Rectal smooth muscle tissue (tissue), 1 donor: ENCODE measurements around the gene ARHGAP25.
"Not testable (repeated sequence)": the region's sequence is repeated elsewhere in the genome, so short reads cannot be mapped to it uniquely, and the experiment has no call there.

ENCODE experiments used
- H3K27ac ChIP-seq: one replicate; pipeline ENCODE4 v1.7.0; 2013; ENCODE audit warnings: low read depth, low read length, inconsistent platforms
- H3K27me3 ChIP-seq: one replicate; pipeline ENCODE4 v1.7.0; 2013; ENCODE audit warnings: low read length; ENCODE audit not compliant: control insufficient read depth, insufficient read depth
- H3K36me3 ChIP-seq: one replicate; pipeline ENCODE4 v1.7.0; 2013; ENCODE audit warnings: low read length; ENCODE audit not compliant: control insufficient read depth, insufficient read depth
- H3K4me1 ChIP-seq: one replicate; pipeline ENCODE4 v1.7.0; 2013; ENCODE audit warnings: low read length; ENCODE audit not compliant: control insufficient read depth, insufficient read depth
- H3K4me3 ChIP-seq: one replicate; pipeline ENCODE4 v1.7.0; 2013; ENCODE audit warnings: low read length
- H3K9ac ChIP-seq: one replicate; pipeline ENCODE4 v1.7.0; 2013; ENCODE audit warnings: low read length

The ARHGAP25 gene

DNA sequence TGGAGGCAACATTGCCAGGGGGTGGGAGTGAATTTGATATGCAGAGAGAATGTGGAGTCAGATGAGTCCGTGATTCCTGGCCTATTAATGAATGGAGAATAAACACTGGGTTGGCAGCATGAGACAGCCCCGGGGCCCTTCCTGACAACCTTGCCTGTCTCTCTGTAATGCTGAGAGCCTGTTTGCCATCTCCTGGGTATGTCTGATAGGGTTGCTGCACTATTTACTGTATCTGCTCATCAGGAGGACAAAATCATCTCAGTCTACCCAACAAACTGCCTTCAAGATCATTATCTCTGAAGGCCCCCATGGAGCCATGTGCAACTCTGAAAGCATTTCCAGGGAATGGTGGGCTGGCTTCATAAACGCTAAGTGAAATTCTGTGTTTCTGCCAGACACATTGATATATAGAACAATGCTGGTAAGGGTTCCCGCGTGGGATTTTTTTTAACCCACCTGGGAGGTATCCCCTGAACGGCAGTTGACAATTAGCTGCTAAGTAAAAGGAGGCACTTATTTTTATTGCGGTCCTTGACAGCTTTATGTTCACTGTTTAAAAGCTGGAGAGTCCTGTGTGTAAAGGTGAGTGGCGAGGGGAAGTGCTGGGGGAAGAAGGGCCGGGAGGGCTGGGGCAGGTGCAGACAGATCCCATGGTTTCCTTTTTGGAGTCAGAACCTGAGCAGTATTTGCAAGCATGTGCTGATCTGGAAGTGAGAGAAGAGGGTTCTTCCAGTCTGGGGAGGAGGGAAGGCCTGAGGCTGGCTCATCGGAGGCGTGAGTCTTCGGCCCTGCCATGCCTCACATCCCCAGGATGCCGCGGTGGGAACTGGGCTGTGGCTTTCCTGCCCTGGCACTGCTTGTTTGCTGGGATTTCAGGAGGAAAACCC is 64.8 kb downstream of the ARHGAP25 start:
- Histone ChIP-seq H3K27me3 (no peaks in the 10 kb centered on the region), H3K9ac (no peak overlapping the region), H3K27ac (no peak overlapping the region), H3K4me3 (no peak overlapping the region), H3K36me3 (no peaks in the 10 kb centered on the region), H3K4me1 (no peaks in the 10 kb centered on the region)

GRCh38 chr2:68800027-68800401 is 65.4 kb downstream of the ARHGAP25 start:
- Histone ChIP-seq H3K27me3 (no peaks in the 10 kb centered on the region), H3K36me3 (no peaks in the 10 kb centered on the region), H3K9ac (no peak overlapping the region), H3K27ac (no peak overlapping the region), H3K4me1 (no peaks in the 10 kb centered on the region), H3K4me3 (no peak overlapping the region)

DNA sequence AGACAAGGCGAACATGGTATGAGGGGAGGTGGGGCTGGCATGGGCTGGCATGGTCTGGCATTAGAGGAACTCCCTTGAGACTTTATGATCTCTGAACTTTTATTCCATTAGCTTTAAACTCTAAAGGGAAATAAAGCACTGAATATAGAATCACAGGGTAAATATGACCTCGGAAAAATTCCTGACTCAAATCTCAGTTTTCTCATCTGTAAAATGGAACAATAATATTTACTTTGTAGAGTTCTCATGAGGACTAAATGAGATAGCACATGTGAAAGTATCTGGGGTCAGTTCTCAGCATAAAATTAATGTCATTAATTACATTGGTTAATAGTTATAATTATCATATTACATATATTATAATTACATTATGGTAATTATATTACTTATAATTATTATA is 65.9 kb downstream of the ARHGAP25 start:
- Histone ChIP-seq H3K27ac (no peak overlapping the region), H3K4me1 (no peaks in the 10 kb centered on the region), H3K4me3 (no peak overlapping the region), H3K27me3 (no peaks in the 10 kb centered on the region), H3K36me3 (no peaks in the 10 kb centered on the region), H3K9ac (no peak overlapping the region)

DNA sequence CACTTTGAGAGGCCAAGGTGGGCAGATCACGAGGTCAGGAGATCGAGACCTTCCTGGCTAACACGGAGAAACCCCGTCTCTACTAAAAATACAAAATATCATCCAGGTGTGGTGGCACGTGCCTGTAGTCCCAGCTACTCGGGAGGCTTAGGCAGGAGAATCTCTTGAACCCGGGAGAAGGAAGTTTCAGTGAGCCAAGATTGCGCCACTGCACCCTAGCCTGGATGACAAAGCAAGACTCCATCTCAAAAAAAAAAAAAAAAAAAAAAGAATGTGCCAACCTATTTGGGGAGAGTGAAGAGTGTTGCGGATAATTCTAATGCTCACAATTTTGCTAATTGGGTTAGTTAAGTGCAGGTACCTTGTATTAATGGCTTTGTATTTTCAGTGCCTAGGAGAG is 67.5 kb downstream of the ARHGAP25 start:
- not testable (repeated sequence) for H3K36me3 ChIP-seq, H3K27me3 ChIP-seq, H3K4me1 ChIP-seq, H3K4me3 ChIP-seq, H3K27ac ChIP-seq, H3K9ac ChIP-seq

- H3K27ac ChIP-seq: no peak overlapping the region
- H3K36me3 ChIP-seq: peaks cover 3% of the 10 kb centered on the region
- H3K4me1 ChIP-seq: no peaks in the 10 kb centered on the region
- no peak overlapping the region for H3K9ac ChIP-seq
- no peak overlapping the region for H3K4me3 ChIP-seq
- no peaks in the 10 kb centered on the region for H3K27me3 ChIP-seq
Measured at GRCh38 chr2:68805025-68805424, 70.4 kb downstream of the ARHGAP25 start.

GRCh38 chr2:68806511-68807109 is 72.0 kb downstream of the ARHGAP25 start:
- H3K9ac ChIP-seq: no peak overlapping the region
- H3K36me3 ChIP-seq: peaks cover 3% of the 10 kb centered on the region
- no peaks in the 10 kb centered on the region for H3K4me1 ChIP-seq
- H3K4me3 ChIP-seq: no peak overlapping the region
- H3K27me3 ChIP-seq: no peaks in the 10 kb centered on the region
- H3K27ac ChIP-seq: no peak overlapping the region

GRCh38 chr2:68807821-68808266 is 73.2 kb downstream of the ARHGAP25 start:
- no peak overlapping the region for H3K27ac ChIP-seq
- H3K27me3 ChIP-seq: no peaks in the 10 kb centered on the region
- H3K36me3 ChIP-seq: peaks cover 3% of the 10 kb centered on the region
- no peak overlapping the region for H3K9ac ChIP-seq
- H3K4me3 ChIP-seq: no peak overlapping the region
- no peaks in the 10 kb centered on the region for H3K4me1 ChIP-seq

GRCh38 chr2:68809324-68810240 is 75.0 kb downstream of the ARHGAP25 start:
- H3K4me1 ChIP-seq: no peaks in the 10 kb centered on the region
- H3K36me3 ChIP-seq: peaks cover 3% of the 10 kb centered on the region
- no peak overlapping the region for H3K9ac ChIP-seq
- no peak overlapping the region for H3K27ac ChIP-seq
- H3K27me3 ChIP-seq: no peaks in the 10 kb centered on the region
- no peak overlapping the region for H3K4me3 ChIP-seq

GRCh38 chr2:68811364-68811763 is 76.8 kb downstream of the ARHGAP25 start:
- H3K9ac ChIP-seq: no peak overlapping the region
- no peaks in the 10 kb centered on the region for H3K27me3 ChIP-seq
- no peak overlapping the region for H3K27ac ChIP-seq
- no peaks in the 10 kb centered on the region for H3K4me1 ChIP-seq
- no peak overlapping the region for H3K4me3 ChIP-seq
- peaks cover 3% of the 10 kb centered on the region for H3K36me3 ChIP-seq

- Histone ChIP-seq H3K4me3 (no peak overlapping the region), H3K36me3 (peaks cover 3% of the 10 kb centered on the region), H3K27me3 (no peaks in the 10 kb centered on the region), H3K9ac (no peak overlapping the region), H3K27ac (no peak overlapping the region), H3K4me1 (no peaks in the 10 kb centered on the region)
Measured at GRCh38 chr2:68812251-68812650, 77.6 kb downstream of the ARHGAP25 start.

GRCh38 chr2:68813596-68813995 is 79.0 kb downstream of the ARHGAP25 start:
- Histone ChIP-seq H3K36me3 (peaks cover 3% of the 10 kb centered on the region), H3K4me3 (no peak overlapping the region), H3K27ac (no peak overlapping the region)

GRCh38 chr2:68817306-68817705 is 82.7 kb downstream of the ARHGAP25 start:
- no peaks in the 10 kb centered on the region for H3K4me1 ChIP-seq
- H3K36me3 ChIP-seq: no peaks in the 10 kb centered on the region
- no peak overlapping the region for H3K4me3 ChIP-seq
- no peak overlapping the region for H3K9ac ChIP-seq
- no peaks in the 10 kb centered on the region for H3K27me3 ChIP-seq
- no peak overlapping the region for H3K27ac ChIP-seq

More at GRCh38 chr2:68813596-68813995, 79.0 kb downstream of the ARHGAP25 start:
- no peaks in the 10 kb centered on the region for H3K27me3 ChIP-seq
- H3K4me1 ChIP-seq: no peaks in the 10 kb centered on the region
- H3K9ac ChIP-seq: no peak overlapping the region
